HCT116 (cell line): ENCODE data around the gene IGF2. TPM values are rescaled to one million over a fixed set of nuclear protein-coding genes. Genes with fewer than 3 reads are reported as not detected.

ENCODE experiments used
- ATAC-seq: fragments of 200-7000 bp; cut with Tn5 transposase; 2 replicates; pipeline ENCODE4 v1.9.1; 2020; ENCODE audit warnings: mild to moderate bottlenecking, moderate library complexity
- BruUV-seq: library from RNA; stranded (reverse); fragments of 400-500 nt; replicated peaks from 2 replicates; lab custom pipeline; 2021; lab: Mats Ljungman, UMichigan
- CTCF ChIA-PET: fragments of 300-600 bp; sonication (Branson Sonifier 250); formaldehyde crosslinking; loops from one replicate; lab custom pipeline; 2021; ENCODE audit warnings: antibody characterized with exemption; lab: Charles Lee
- POLR2A ChIA-PET: fragments of 300-600, 350-600 bp; sonication (Branson Sonifier 250); formaldehyde crosslinking; loops from one replicate; lab custom pipeline; 2021; ENCODE audit warnings: antibody characterized with exemption; lab: Charles Lee
- RAD21 ChIA-PET, 2 experiments: fragments of 300-600 bp; sonication (Branson Sonifier 250); formaldehyde crosslinking; loops; one replicate each; lab custom pipeline; 2023; ENCODE audit warnings: low total read pairs in 2 of 2; ENCODE audit not compliant: uncharacterized antibody in 2 of 2, unreplicated experiment in 2 of 2, low non-redundant PET in 1 of 2; lab: Charles Lee
- DNase-seq: peaks from one replicate; pipeline ENCODE4 v3.0.0-alpha.2; 2010; ENCODE audit warnings: low read depth, low spot score
- H2AFZ ChIP-seq: fragments of 200-600 bp; shearing (Covaris generic), sonication (generic); 2 replicates; pipeline ENCODE4 v1.6.1; 2017; ENCODE audit warnings: low read depth, mixed run types, mixed read lengths, antibody characterized with exemption, low read length; ENCODE audit not compliant: poor library complexity, severe bottlenecking
- H3K27ac ChIP-seq: 2 replicates; pipeline ENCODE4 v1.5.1; 2012; ENCODE audit warnings: low read depth, low read length
- H3K27me3 ChIP-seq: fragments of 200-600 bp; sonication (generic); 2 replicates; pipeline ENCODE4 v1.6.1; 2016; ENCODE audit warnings: mixed run types, low read length, mixed read lengths; ENCODE audit not compliant: insufficient read depth
- H3K36me3 ChIP-seq, 2 experiments: fragments of 200-500 bp in 1 of 2; fragments of 200-600 bp in 1 of 2; sonication (Bioruptor generic) in 1 of 2; sonication (generic) in 1 of 2; 2 replicates each; pipeline versions ENCODE4 v1.5.1 to v1.6.1; 2014 to 2016; ENCODE audit warnings: low read length in 2 of 2, inconsistent platforms in 1 of 2, mixed read lengths in 1 of 2, mixed run types in 1 of 2; ENCODE audit not compliant: insufficient read depth in 2 of 2, control insufficient read depth in 1 of 2
- H3K4me1 ChIP-seq, 2 experiments: fragments of 200-600 bp in 1 of 2; sonication (generic) in 1 of 2; 2 replicates each; pipeline versions ENCODE4 v1.5.1 to v1.6.1; 2012 to 2017; ENCODE audit warnings: low read length in 2 of 2, inconsistent platforms in 1 of 2, mild to moderate bottlenecking in 1 of 2, mixed read lengths in 1 of 2, mixed run types in 1 of 2, moderate library complexity in 1 of 2; ENCODE audit not compliant: insufficient read depth in 2 of 2, control insufficient read depth in 1 of 2
- H3K4me2 ChIP-seq: fragments of 200-600 bp; sonication (generic); 2 replicates; pipeline ENCODE4 v1.6.1; 2017; ENCODE audit warnings: mixed run types, low read length, mixed read lengths
- H3K4me3 ChIP-seq, 2 experiments: fragments of 200-600 bp in 1 of 2; sonication (generic) in 1 of 2; replicated peaks in 1 of 2; 2 replicates each; pipeline ENCODE4 v1.5.1; 2011 to 2016; ENCODE audit warnings: low read length in 2 of 2, control low read depth in 1 of 2, low read depth in 1 of 2, mild to moderate bottlenecking in 1 of 2, mixed read lengths in 1 of 2, mixed run types in 1 of 2
- H3K79me2 ChIP-seq: fragments of 200-600 bp; sonication (generic); 2 replicates; pipeline ENCODE4 v1.6.1; 2017; ENCODE audit warnings: mild to moderate bottlenecking, mixed run types, low read length, moderate library complexity, mixed read lengths; ENCODE audit not compliant: insufficient read depth
- H3K9ac ChIP-seq: fragments of 200-600 bp; sonication (generic); 2 replicates; pipeline ENCODE4 v1.6.1; 2016; ENCODE audit warnings: low read length, mixed read lengths
- H3K9me2 ChIP-seq: fragments of 200-600 bp; sonication (generic), shearing (Covaris generic); 2 replicates; pipeline ENCODE4 v1.6.1; 2017; ENCODE audit warnings: mixed run types, mild to moderate bottlenecking, moderate library complexity; ENCODE audit not compliant: insufficient read depth
- H3K9me3 ChIP-seq, 2 experiments: fragments of 200-500 bp in 1 of 2; fragments of 200-600 bp in 1 of 2; sonication (Bioruptor generic) in 1 of 2; sonication (generic) in 1 of 2; 2 replicates each; pipeline ENCODE4 v1.6.1; 2014 to 2017; ENCODE audit warnings: low read length in 2 of 2, mixed read lengths in 2 of 2, inconsistent platforms in 1 of 2, low read depth in 1 of 2, mild to moderate bottlenecking in 1 of 2, mixed run types in 1 of 2, moderate library complexity in 1 of 2; ENCODE audit not compliant: control insufficient read depth in 1 of 2, insufficient read depth in 1 of 2
- H4K20me1 ChIP-seq: fragments of 200-600 bp; sonication (generic), shearing (Covaris generic); 2 replicates; pipeline ENCODE4 v1.6.1; 2017; ENCODE audit warnings: mixed run types, mild to moderate bottlenecking, moderate library complexity; ENCODE audit not compliant: insufficient read depth
- CEBPB ChIP-seq: IDR thresholded peaks from 2 replicates; pipeline ENCODE4 v1.6.1; 2012; ENCODE audit warnings: low read depth
- ELF1 ChIP-seq: IDR thresholded peaks from 2 replicates; pipeline ENCODE4 v1.6.1; 2012; ENCODE audit warnings: low read depth, borderline replicate concordance
- JUND ChIP-seq: IDR thresholded peaks from 2 replicates; pipeline ENCODE4 v1.6.1; 2012
- RAD21 ChIP-seq: IDR thresholded peaks from 2 replicates; pipeline ENCODE4 v1.6.1; 2012; ENCODE audit warnings: low read depth, mild to moderate bottlenecking
- SP1 ChIP-seq: IDR thresholded peaks from 2 replicates; pipeline ENCODE4 v1.6.1; 2012; ENCODE audit warnings: low read depth
- YY1 ChIP-seq: IDR thresholded peaks from 2 replicates; pipeline ENCODE4 v1.6.1; 2011; ENCODE audit warnings: low read length, low read depth, moderate library complexity, mild to moderate bottlenecking; ENCODE audit not compliant: insufficient replicate concordance; ENCODE audit errors: extremely low read depth
- intact Hi-C: fragments of 100-400 bp; cut with micrococcal nuclease; formaldehyde crosslinking; loops from 2 replicates; pipeline ENCODE4 v1.10.0; 2022
- total RNA-seq: library from RNA; stranded (reverse); gene quantifications from one replicate; pipeline ENCODE4 v1.2.1, GENCODE V29; 2021; ENCODE audit not compliant: unreplicated experiment

Gene IGF2
- total RNA-seq, 1 experiment from 2014 or later: 17.9 TPM

DNA sequence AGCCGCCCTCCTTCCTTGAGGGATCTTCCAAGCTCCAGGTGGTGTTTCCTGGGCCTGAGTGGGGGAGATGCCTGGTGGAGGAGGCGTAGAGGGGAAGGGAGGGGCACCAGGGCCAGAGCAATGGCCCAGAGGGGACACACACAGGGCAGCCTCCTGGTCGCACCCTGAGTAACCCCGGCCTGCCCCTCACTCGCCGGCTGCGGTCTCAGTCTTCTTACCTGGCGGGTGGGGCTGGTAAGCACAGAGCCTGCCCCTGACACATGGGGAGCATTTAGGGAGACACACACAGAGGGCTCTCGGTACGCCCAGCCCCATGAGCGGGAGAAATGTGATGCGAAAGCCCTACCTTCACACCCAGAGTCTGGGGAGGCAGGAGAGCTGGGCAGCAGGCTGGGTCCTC lies 23.9 kb downstream of the IGF2 start:
- Histone ChIP-seq H3K9ac (no peak overlapping the region), H3K9me2 (no peaks in the 10 kb centered on the region), H4K20me1 (no peaks in the 10 kb centered on the region), H3K4me1 (no peaks in the 10 kb centered on the region), H3K4me2 (no peak overlapping the region), H3K9me3 (peaks cover 6 to 8% of the 10 kb centered on the region in 2 experiments; a peak in 2 of 4 replicates), H3K79me2 (no peaks in the 10 kb centered on the region), H3K27me3 (no peaks in the 10 kb centered on the region), H2AFZ (no peak overlapping the region), H3K27ac (no peak overlapping the region), H3K4me3 (no peak overlapping the region), H3K36me3 (no peaks in the 10 kb centered on the region)
- intact Hi-C loops: no loop called here
- CTCF ChIA-PET: no interaction called here
- DNase-seq (no peak), ATAC-seq (no peak)
- TF ChIP-seq YY1: no peak
- TF ChIP-seq JUND: no peak
- no peak for TF ChIP-seq ELF1
- RAD21 ChIA-PET: no interaction called here
- BruUV-seq: no TSS peak
- POLR2A ChIA-PET: no interaction called here

DNA sequence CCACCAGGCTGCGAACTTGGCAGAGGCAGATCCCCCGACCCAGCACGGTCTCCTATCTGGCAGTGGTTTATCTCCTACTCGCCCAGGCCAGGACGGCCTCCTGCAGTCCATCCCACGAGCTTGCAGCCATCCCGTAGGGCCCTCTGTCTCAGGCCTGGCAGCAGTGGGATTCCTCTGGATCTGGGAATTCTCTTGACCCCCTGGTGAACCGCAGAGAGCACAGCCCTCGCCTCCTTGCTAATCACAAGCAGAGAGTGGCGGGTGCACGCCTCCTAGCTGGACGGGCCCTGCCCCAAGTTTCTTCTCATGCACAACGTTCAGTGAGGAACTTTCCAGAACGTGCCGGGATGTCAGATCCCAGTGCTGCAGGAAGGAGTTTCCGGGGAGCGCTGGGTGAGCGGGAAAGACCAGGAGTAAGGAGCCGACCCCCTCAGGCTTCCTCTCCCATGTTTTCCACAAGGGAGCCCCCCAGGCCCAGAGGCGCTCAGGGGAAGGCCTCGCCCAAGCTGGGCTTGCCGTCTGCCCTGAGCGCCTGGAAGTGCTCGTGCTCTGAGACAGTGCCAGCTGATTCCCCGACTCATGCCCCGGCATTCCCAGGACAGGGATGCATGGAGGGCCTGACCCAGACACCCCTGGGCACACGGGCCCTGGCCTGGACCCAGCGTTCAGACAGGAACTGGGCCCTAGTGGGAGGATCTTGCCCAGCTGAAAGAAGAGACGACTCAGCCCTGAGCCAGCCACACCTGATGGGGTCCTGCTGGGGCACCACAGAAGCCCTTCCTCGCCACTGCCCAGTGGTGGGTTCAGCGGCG lies 24.6 kb downstream of the IGF2 start:
- Histone ChIP-seq H3K4me2 (no peak overlapping the region), H3K4me3 (no peak overlapping the region), H3K27me3 (no peaks in the 10 kb centered on the region), H4K20me1 (no peaks in the 10 kb centered on the region), H3K9me3 (peaks cover 6 to 8% of the 10 kb centered on the region in 2 experiments; a peak in 2 of 4 replicates), H3K79me2 (no peaks in the 10 kb centered on the region), H3K36me3 (no peaks in the 10 kb centered on the region), H3K9ac (no peak overlapping the region), H3K9me2 (no peaks in the 10 kb centered on the region), H2AFZ (no peak overlapping the region), H3K4me1 (no peaks in the 10 kb centered on the region), H3K27ac (no peak overlapping the region)
- CTCF ChIA-PET: no interaction called here
- TF ChIP-seq SP1 (no peak), YY1 (no peak), CEBPB (no peak), RAD21 (no peak)
- DNase-seq (no peak), ATAC-seq (no peak)
- BruUV-seq: no TSS peak
- intact Hi-C loops: no loop called here
- POLR2A ChIA-PET: no interaction called here
- RAD21 ChIA-PET: interaction anchor here in 1 of 2 experiments (0.7 kb wide), 1 partner anchor 462 kb away, joined by 3 read pairs; no protein-coding TSS in a partner anchor
